ENCODE measurements around the gene RDM1.

GRCh38 chr17:35948092-35948491 is 17.5 kb upstream of the RDM1 start:
- TF ChIP-seq EP300 (IDR thresholded peaks at IDR 0.05) (no peak), CTCF (IDR thresholded peaks at IDR 0.05) (no peak), POLR2AphosphoS5 (IDR thresholded peaks at IDR 0.05) (no peak), POLR2A (IDR thresholded peaks at IDR 0.05) (no peak)

Measured in stomach (tissue), 4 donors.